Esophagus muscularis mucosa (tissue), 3 donors: ENCODE results near the gene AMIGO1.

Experiments
- CTCF ChIP-seq, 3 experiments: fragments of 200-600 bp in 2 of 3; fragments of 450-650 bp in 1 of 3; sonication (generic) in 2 of 3; IDR thresholded peaks; one replicate each; pipeline ENCODE4 v1.5.1; 2017 to 2019; ENCODE audit warnings: antibody characterized with exemption in 3 of 3, mild to moderate bottlenecking in 2 of 3, moderate library complexity in 1 of 3
- POLR2AphosphoS5 ChIP-seq, 2 donors: sonication (generic); formaldehyde crosslinking; IDR thresholded peaks; one replicate each; pipeline ENCODE4 v1.6.1; 2017; ENCODE audit warnings: antibody characterized with exemption in 2 of 2

- no peak for TF ChIP-seq POLR2AphosphoS5 (IDR thresholded peaks at IDR 0.05)
- peak; percentile 77 to 90 (median 77) for TF ChIP-seq CTCF (IDR thresholded peaks at IDR 0.05)
Measured at GRCh38 chr1:109490029-109490933, 19.2 kb downstream of the AMIGO1 start.
